Measurements from ENCODE around the gene UPP2. TPM values are rescaled to one million over a fixed set of nuclear protein-coding genes. Genes with fewer than 3 reads are reported as not detected.

Gene UPP2
- total and polyA plus RNA-seq, 2 of the 8 experiments (the other 6 are each of a cell fraction or from before 2014, with no cell fraction given): not detected

DNA sequence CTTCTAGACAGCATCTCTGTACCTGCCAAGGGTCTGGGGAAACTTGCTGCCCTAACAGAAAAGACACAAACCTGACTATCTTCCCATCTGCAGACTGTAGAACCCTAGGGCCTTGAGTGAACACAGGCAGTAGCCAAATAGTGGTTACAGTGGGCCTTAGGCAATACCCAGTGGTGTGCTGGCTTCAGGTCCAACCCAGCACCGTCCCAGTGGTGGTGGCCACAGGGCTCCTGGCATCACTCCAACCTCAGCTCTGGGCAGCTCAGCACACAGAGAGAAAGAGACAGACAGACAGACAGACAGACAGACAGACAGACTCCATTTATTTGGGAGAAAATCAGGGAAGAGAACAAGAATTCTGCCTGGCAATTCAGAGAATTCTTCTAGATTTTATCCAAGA is 29.3 kb upstream of the UPP2 start:
- H4K8ac ChIP-seq (ENCODE audit: extremely low read depth, insufficient read depth, low read length): no peak overlapping the region
- H3K4me2 ChIP-seq (ENCODE audit: insufficient read depth in 1 of 2, low read depth in 2 of 2, low read length in 2 of 2): no peak overlapping the region
- H2BK12ac ChIP-seq (ENCODE audit: low read depth, low read length): no peak overlapping the region
- H2AK5ac ChIP-seq (ENCODE audit: low read depth, low read length): no peak overlapping the region
- CTCF ChIA-PET (ENCODE audit: partially characterized antibody): interaction anchor here (1.1 to 1.4 kb wide), 2 partner anchors 15 to 49 kb away, joined by 3 read pairs; no protein-coding TSS in a partner anchor
- H3K79me1 ChIP-seq (ENCODE audit: low read depth, low read length): no peaks in the 10 kb centered on the region
- no peak overlapping the region for H3K27ac ChIP-seq (ENCODE audit: low read depth, low read length)
- H2AFZ ChIP-seq (ENCODE audit: low read length): no peak overlapping the region
- H4K5ac ChIP-seq (ENCODE audit: insufficient read length, low read depth, low read length): no peak overlapping the region
- no peaks in the 10 kb centered on the region for H3K36me3 ChIP-seq (ENCODE audit: control insufficient read depth in 2 of 4, insufficient read depth in 4 of 4, low read length in 3 of 4)
- no peaks in the 10 kb centered on the region for H3K4me1 ChIP-seq (replicated peaks in 1 of 4; ENCODE audit: control insufficient read depth in 3 of 4, insufficient read depth in 4 of 4, low read length in 3 of 4)
- H3K14ac ChIP-seq (ENCODE audit: insufficient read length): no peak overlapping the region
- H3K9ac ChIP-seq (replicated peaks in 1 of 4; ENCODE audit: extremely low read depth in 1 of 4, low read depth in 3 of 4, low read length in 3 of 4): no peak overlapping the region
- no peak overlapping the region for H3K18ac ChIP-seq (ENCODE audit: extremely low read depth, low read length)
- no peak for DNase-seq (ENCODE audit: low read depth in 1 of 2, low spot score in 2 of 2)
- H3K4me3 ChIP-seq (ENCODE audit: extremely low read depth in 1 of 4, insufficient read depth in 2 of 4, low read depth in 3 of 4, low read length in 4 of 4): no peak overlapping the region
- no peak overlapping the region for H3K4ac ChIP-seq (replicated peaks; ENCODE audit: insufficient read length, low read depth, low read length)
- no peak overlapping the region for H2BK5ac ChIP-seq (ENCODE audit: low read depth, low read length)
- H4K20me1 ChIP-seq (replicated peaks in 1 of 2; ENCODE audit: control insufficient read depth in 1 of 2, insufficient read depth in 2 of 2, low read length in 2 of 2): no peaks in the 10 kb centered on the region
- H3K9me3 ChIP-seq (ENCODE audit: insufficient read depth in 2 of 2, low read depth in 1 of 2, low read length in 1 of 2): no peaks in the 10 kb centered on the region
- no peak for FAIRE-seq
- no peak overlapping the region for H2BK15ac ChIP-seq (ENCODE audit: low read length)
- H3K23ac ChIP-seq (ENCODE audit: insufficient read length): no peak overlapping the region
- POLR2A ChIA-PET (ENCODE audit: partially characterized antibody): no interaction called here
- no peaks in the 10 kb centered on the region for H3K27me3 ChIP-seq (replicated peaks in 1 of 4; ENCODE audit: control insufficient read depth in 3 of 4, extremely low read depth in 1 of 4, insufficient read depth in 3 of 4, low read length in 3 of 4)
- no peak for TF ChIP-seq CHD1 (IDR thresholded peaks at IDR 0.05; ENCODE audit: low read depth, low read length)
- no peak for TF ChIP-seq EGR1 (IDR thresholded peaks at IDR 0.05; ENCODE audit: borderline replicate concordance, low read depth, low read length)
- TF ChIP-seq, protein P1, sequence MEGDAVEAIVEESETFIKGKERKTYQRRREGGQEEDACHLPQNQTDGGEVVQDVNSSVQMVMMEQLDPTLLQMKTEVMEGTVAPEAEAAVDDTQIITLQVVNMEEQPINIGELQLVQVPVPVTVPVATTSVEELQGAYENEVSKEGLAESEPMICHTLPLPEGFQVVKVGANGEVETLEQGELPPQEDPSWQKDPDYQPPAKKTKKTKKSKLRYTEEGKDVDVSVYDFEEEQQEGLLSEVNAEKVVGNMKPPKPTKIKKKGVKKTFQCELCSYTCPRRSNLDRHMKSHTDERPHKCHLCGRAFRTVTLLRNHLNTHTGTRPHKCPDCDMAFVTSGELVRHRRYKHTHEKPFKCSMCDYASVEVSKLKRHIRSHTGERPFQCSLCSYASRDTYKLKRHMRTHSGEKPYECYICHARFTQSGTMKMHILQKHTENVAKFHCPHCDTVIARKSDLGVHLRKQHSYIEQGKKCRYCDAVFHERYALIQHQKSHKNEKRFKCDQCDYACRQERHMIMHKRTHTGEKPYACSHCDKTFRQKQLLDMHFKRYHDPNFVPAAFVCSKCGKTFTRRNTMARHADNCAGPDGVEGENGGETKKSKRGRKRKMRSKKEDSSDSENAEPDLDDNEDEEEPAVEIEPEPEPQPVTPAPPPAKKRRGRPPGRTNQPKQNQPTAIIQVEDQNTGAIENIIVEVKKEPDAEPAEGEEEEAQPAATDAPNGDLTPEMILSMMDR (IDR thresholded peaks at IDR 0.05; ENCODE audit: control extremely low read depth in 1 of 3, insufficient read depth in 1 of 3, low read depth in 1 of 3, low read length in 3 of 3): no peak
- WGBS, 2 experiments (ENCODE audit: extremely low coverage in 1 of 2, insufficient coverage in 1 of 2, insufficient read length in 1 of 2, insufficient replicate concordance in 2 of 2, low coverage in 1 of 2, low lambda C conversion rate in 2 of 2, missing lambda C conversion rate in 1 of 2): 87% methylated on average over 1 of the region's 1 CpG; no CpG with 5 or more reads in 1 of the 2 experiments
- H3K79me2 ChIP-seq (ENCODE audit: control insufficient read depth in 1 of 2, insufficient read depth in 2 of 2, low read length in 2 of 2): no peaks in the 10 kb centered on the region
- no peak overlapping the region for H3K56ac ChIP-seq (replicated peaks; ENCODE audit: insufficient read length, low read depth, low read length)
- H4K91ac ChIP-seq (replicated peaks; ENCODE audit: insufficient read length, low read length): no peak overlapping the region
- H2BK20ac ChIP-seq (ENCODE audit: low read length): no peak overlapping the region
- H2BK120ac ChIP-seq (replicated peaks; ENCODE audit: low read depth, low read length): no peak overlapping the region
- no peaks in the 10 kb centered on the region for H3K23me2 ChIP-seq (ENCODE audit: low read depth, low read length)
